Measurements from ENCODE around the gene GHRL. TPM values are rescaled to one million over a fixed set of nuclear protein-coding genes. Genes with fewer than 3 reads are reported as not detected.

Gene GHRL
- total RNA-seq, 1 donor from 2014 or later: not detected

DNA sequence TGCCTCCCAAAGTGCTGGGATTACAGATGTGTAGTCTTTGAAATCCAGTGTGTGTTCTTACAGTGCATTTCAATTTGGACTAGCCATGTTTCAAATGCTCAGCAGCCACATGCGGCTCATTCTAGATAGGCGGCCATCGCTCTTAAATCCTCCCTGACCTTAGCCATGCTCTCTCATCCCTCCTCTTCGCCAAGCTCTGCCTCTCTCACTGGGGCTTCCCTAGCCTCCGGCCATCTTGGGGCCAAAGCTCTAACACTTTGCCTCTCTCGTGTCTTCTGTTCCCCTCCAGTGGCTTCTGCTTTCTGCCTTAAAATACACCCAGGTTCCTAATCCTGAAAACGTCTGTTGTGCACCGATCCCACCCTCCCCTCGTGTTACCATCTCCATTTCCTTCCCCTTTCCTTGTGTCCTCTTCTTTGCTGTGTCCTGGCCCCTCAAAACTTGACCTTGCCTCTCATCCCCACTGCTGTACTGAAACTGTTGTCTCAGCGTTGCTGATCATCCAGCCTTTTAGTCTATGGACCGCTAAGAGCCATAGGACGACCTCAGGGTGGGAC, 1.4 kb upstream of the GHRL start:
- no peak for DNase-seq (ENCODE audit: low spot score)
- H3K27ac Mint-ChIP-seq: no peak overlapping the region
- H3K36me3 ChIP-seq: no peaks in the 10 kb centered on the region
- no peak overlapping the region for H2AFZ ChIP-seq (replicated peaks)
- H3K9me3 ChIP-seq (ENCODE audit: low read depth): no peaks in the 10 kb centered on the region
- no peak overlapping the region for H3K27ac ChIP-seq
- no peaks in the 10 kb centered on the region for H3K4me1 Mint-ChIP-seq
- no peaks in the 10 kb centered on the region for H3K9me3 Mint-ChIP-seq
- H3K79me2 ChIP-seq (ENCODE audit: low read depth): no peaks in the 10 kb centered on the region
- no peaks in the 10 kb centered on the region for H4K20me1 ChIP-seq (ENCODE audit: low read depth)
- no peaks in the 10 kb centered on the region for H3K27me3 Mint-ChIP-seq (ENCODE audit: insufficient read depth, low read depth)
- no peak overlapping the region for H3K4me3 Mint-ChIP-seq
- H3F3A ChIP-seq (ENCODE audit: low read depth): no peaks in the 10 kb centered on the region
- H3K9ac ChIP-seq: no peak overlapping the region
- peaks cover 13% of the 10 kb centered on the region for H3K36me3 Mint-ChIP-seq
- no peaks in the 10 kb centered on the region for H3K4me1 ChIP-seq
- H3K27me3 ChIP-seq: no peaks in the 10 kb centered on the region
- no peak overlapping the region for H3K4me3 ChIP-seq
- no peak for TF ChIP-seq EZH2 (IDR thresholded peaks at IDR 0.05)
- no peak overlapping the region for H3K4me2 ChIP-seq

DNA sequence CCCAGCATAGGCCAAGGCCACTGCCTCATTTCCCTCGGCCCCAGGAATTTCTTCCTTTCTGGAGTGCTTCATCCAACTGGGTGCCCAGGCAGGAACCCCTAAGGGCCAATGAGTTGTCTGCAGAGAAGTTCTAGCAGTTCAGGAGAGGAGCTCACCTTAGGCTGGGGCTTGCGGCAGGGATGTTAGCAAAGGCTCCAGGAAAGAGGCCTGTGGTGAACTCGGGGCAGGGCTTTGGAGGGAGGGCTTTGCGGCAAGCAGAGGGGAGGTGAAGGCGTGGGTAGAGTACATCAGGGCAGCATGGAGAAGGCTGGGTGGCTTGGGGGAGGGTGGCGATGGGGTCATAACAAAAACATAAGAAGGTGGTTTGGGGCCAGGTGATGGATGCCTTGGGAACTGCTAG, 1.1 kb downstream of the GHRL start:
- Histone ChIP-seq H3K27me3 (no peaks in the 10 kb centered on the region), H3F3A (ENCODE audit: low read depth) (no peaks in the 10 kb centered on the region), H4K20me1 (ENCODE audit: low read depth) (no peaks in the 10 kb centered on the region), H3K79me2 (ENCODE audit: low read depth) (no peaks in the 10 kb centered on the region), H3K4me3 (no peak overlapping the region), H3K4me1 (peaks cover 6% of the 10 kb centered on the region), H3K4me2 (no peak overlapping the region), H3K9me3 (ENCODE audit: low read depth) (no peaks in the 10 kb centered on the region), H3K27ac (no peak overlapping the region), H2AFZ (replicated peaks) (no peak overlapping the region), H3K9ac (no peak overlapping the region), H3K36me3 (no peaks in the 10 kb centered on the region)
- TF ChIP-seq CTCF (IDR thresholded peaks at IDR 0.05) (no peak), EZH2phosphoT487 (IDR thresholded peaks at IDR 0.05) (no peak), EZH2 (IDR thresholded peaks at IDR 0.05) (no peak)
- Mint-ChIP-seq H3K4me1 (peaks cover 8% of the 10 kb centered on the region), H3K9me3 (no peaks in the 10 kb centered on the region), H3K27ac (no peak overlapping the region), H3K36me3 (peaks cover 10% of the 10 kb centered on the region), H3K4me3 (no peak overlapping the region), H3K27me3 (ENCODE audit: insufficient read depth, low read depth) (no peaks in the 10 kb centered on the region)
- DNase-seq (ENCODE audit: low spot score): no peak

DNA sequence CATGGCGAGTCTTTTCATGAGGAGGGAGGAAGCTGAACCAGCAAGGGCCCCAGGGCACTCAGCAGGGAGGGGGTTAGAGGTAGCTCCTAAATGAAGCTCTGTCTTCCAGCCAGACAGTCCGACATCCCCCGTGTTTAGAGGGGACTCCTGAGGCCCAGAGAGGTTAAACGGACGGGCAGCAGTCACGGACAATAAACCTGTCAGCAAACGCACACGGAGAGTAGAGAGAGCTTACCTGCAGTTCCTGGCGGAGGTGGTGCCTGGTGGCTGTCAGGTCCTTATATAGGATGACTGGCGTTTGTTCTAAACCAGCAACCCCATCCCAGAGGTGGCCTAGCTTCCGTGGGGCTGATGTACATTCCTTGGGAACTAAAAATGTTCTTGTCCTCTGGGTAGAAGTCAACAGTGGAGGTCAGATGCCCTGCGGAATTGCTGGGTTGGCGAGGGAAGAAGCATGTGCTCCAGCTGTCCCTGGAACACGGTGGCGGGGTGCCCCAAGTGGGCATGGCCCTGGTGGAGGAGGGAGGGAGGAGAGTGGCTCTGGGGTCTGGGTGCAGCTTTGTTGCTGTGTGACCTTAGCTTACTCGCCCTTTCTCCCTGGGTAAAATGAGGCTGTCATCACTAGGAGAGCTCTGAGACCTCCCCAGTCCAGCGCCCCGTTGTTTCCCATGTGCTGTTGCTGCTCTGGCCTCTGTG, 2.1 kb downstream of the GHRL start:
- Histone ChIP-seq H4K20me1 (ENCODE audit: low read depth) (no peaks in the 10 kb centered on the region), H3K4me1 (peaks cover 9% of the 10 kb centered on the region), H3K9ac (no peak overlapping the region), H3K79me2 (ENCODE audit: low read depth) (no peaks in the 10 kb centered on the region), H3K36me3 (no peaks in the 10 kb centered on the region), H3K4me2 (no peak overlapping the region), H3K9me3 (ENCODE audit: low read depth) (no peaks in the 10 kb centered on the region), H3K4me3 (no peak overlapping the region), H2AFZ (replicated peaks) (no peak overlapping the region), H3K27ac (no peak overlapping the region), H3F3A (ENCODE audit: low read depth) (no peaks in the 10 kb centered on the region), H3K27me3 (no peaks in the 10 kb centered on the region)
- DNase-seq (ENCODE audit: low spot score): no peak
- Mint-ChIP-seq H3K4me1 (peaks cover 15% of the 10 kb centered on the region), H3K27me3 (ENCODE audit: insufficient read depth, low read depth) (no peaks in the 10 kb centered on the region), H3K4me3 (no peak overlapping the region), H3K27ac (no peak overlapping the region), H3K9me3 (no peaks in the 10 kb centered on the region), H3K36me3 (peaks cover 8% of the 10 kb centered on the region)
- TF ChIP-seq EZH2 (IDR thresholded peaks at IDR 0.05) (no peak), EZH2phosphoT487 (IDR thresholded peaks at IDR 0.05) (no peak), CTCF (IDR thresholded peaks at IDR 0.05) (no peak)

DNA sequence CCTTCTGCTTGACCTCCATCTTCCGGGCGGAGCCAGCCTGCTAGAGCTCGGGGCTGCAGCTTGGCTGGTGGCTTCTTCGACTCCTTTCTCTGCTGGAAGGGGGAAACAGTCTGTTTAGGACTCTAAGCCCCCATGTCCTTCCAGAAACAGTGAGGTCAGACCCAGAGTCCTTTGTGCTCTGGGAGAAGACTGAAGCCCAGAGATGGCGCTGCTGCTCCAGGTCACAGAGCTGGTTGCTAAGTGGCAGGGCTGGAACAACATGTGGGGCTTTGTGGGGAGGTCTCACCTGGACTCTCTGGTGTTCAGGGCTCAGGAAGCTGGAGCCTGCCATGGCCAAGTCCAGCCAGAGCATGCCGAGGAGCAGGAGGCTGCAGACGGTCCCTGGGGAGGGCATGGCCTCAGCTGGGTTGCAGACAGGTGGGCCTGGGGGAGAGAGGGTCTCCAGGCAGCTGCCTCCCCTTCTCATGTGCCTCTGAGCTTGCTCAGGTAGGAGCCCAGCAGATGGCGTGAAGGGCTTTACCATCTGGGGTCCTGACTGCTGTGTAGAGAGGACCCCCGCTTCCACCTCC, 2.9 kb downstream of the GHRL start:
- no peak overlapping the region for H2AFZ ChIP-seq (replicated peaks)
- H3K27ac ChIP-seq: no peak overlapping the region
- no peaks in the 10 kb centered on the region for H3K9me3 Mint-ChIP-seq
- peak; percentile 14 for DNase-seq (ENCODE audit: low spot score)
- no peaks in the 10 kb centered on the region for H3K9me3 ChIP-seq (ENCODE audit: low read depth)
- H3K4me3 ChIP-seq: no peak overlapping the region
- H3K4me1 ChIP-seq: peaks cover 15% of the 10 kb centered on the region
- H3K27me3 Mint-ChIP-seq (ENCODE audit: insufficient read depth, low read depth): peaks cover under 1% of the 10 kb centered on the region
- H3K36me3 ChIP-seq: no peaks in the 10 kb centered on the region
- H3K9ac ChIP-seq: no peak overlapping the region
- no peaks in the 10 kb centered on the region for H3F3A ChIP-seq (ENCODE audit: low read depth)
- H3K27me3 ChIP-seq: no peaks in the 10 kb centered on the region
- no peak overlapping the region for H3K27ac Mint-ChIP-seq
- H3K4me2 ChIP-seq: no peak overlapping the region
- no peak overlapping the region for H3K4me3 Mint-ChIP-seq
- H3K4me1 Mint-ChIP-seq: peaks cover 22% of the 10 kb centered on the region
- no peaks in the 10 kb centered on the region for H3K79me2 ChIP-seq (ENCODE audit: low read depth)
- H3K36me3 Mint-ChIP-seq: peaks cover 5% of the 10 kb centered on the region
- no peaks in the 10 kb centered on the region for H4K20me1 ChIP-seq (ENCODE audit: low read depth)
- no peak for TF ChIP-seq EZH2 (IDR thresholded peaks at IDR 0.05)
- TF ChIP-seq CTCF (IDR thresholded peaks at IDR 0.05): peak; percentile 16
